ENCODE data around the gene RPL27A. TPM values are rescaled to one million over a fixed set of nuclear protein-coding genes. Genes with fewer than 3 reads are reported as not detected.

The RPL27A gene
- total and polyA plus RNA-seq, 2 donors (not counting 1 experiment from before 2014, with no cell fraction given): 1,035 to 1,114 TPM

DNA sequence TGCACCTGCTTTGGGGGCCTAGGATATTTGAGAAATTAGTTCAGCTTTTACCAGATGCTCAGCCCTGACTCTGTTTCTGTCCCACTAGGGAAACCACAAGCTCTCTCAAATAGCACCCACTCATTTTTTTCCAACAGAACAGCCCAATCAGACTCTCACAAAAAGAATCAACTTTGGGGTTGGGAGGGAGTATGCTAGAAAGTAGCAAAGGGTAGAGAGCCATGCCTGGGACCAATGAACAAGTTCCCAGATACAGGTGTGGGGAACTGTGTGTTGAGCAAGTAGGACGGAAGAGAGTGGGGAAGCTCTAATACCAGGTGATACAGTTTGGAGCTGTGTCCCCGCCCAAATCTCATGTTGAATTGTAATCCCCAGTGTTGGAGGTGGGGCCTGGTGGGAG, 41.3 kb upstream of the RPL27A start:
- no peaks in the 10 kb centered on the region for H3K4me1 ChIP-seq (ENCODE audit: control insufficient read depth, extremely low read depth, insufficient read depth, low read length)
- H2AFZ ChIP-seq (ENCODE audit: low read length): no peak overlapping the region
- H3K79me2 ChIP-seq (ENCODE audit: control insufficient read depth, insufficient read depth, low read length): no peaks in the 10 kb centered on the region
- H3K27me3 ChIP-seq (ENCODE audit: control insufficient read depth, insufficient read depth, low read length): no peaks in the 10 kb centered on the region
- DNase-seq (ENCODE audit: low read depth in 2 of 2): no peak
- H4K20me1 ChIP-seq (ENCODE audit: control insufficient read depth, extremely low read depth, insufficient read depth, low read length): no peaks in the 10 kb centered on the region
- H3K9ac ChIP-seq (ENCODE audit: insufficient read depth, low read length): no peak overlapping the region
- H3K4me2 ChIP-seq (ENCODE audit: extremely low read depth, insufficient read depth, low read length): no peak overlapping the region
- H3K36me3 ChIP-seq (ENCODE audit: control insufficient read depth, insufficient read depth, low read length): peaks cover 1% of the 10 kb centered on the region
- H3K27ac ChIP-seq (ENCODE audit: insufficient read depth, low read length): no peak overlapping the region
- TF ChIP-seq EZH2 (IDR thresholded peaks at IDR 0.05; ENCODE audit: low read length, missing control alignments): no peak
- TF ChIP-seq, protein P1, sequence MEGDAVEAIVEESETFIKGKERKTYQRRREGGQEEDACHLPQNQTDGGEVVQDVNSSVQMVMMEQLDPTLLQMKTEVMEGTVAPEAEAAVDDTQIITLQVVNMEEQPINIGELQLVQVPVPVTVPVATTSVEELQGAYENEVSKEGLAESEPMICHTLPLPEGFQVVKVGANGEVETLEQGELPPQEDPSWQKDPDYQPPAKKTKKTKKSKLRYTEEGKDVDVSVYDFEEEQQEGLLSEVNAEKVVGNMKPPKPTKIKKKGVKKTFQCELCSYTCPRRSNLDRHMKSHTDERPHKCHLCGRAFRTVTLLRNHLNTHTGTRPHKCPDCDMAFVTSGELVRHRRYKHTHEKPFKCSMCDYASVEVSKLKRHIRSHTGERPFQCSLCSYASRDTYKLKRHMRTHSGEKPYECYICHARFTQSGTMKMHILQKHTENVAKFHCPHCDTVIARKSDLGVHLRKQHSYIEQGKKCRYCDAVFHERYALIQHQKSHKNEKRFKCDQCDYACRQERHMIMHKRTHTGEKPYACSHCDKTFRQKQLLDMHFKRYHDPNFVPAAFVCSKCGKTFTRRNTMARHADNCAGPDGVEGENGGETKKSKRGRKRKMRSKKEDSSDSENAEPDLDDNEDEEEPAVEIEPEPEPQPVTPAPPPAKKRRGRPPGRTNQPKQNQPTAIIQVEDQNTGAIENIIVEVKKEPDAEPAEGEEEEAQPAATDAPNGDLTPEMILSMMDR (conservative IDR thresholded peaks at IDR 0.05 in 1 of 2, IDR thresholded peaks at IDR 0.05 in 1 of 2; ENCODE audit: low read depth in 1 of 2, low read length in 2 of 2): no peak
- H3K9me3 ChIP-seq (ENCODE audit: control insufficient read depth, insufficient read depth, low read depth, low read length): no peaks in the 10 kb centered on the region
- H3K4me3 ChIP-seq (replicated peaks in 1 of 4; ENCODE audit: control extremely low read depth in 1 of 4, insufficient read depth in 1 of 4, low read depth in 3 of 4, low read length in 4 of 4): no peak overlapping the region

DNA sequence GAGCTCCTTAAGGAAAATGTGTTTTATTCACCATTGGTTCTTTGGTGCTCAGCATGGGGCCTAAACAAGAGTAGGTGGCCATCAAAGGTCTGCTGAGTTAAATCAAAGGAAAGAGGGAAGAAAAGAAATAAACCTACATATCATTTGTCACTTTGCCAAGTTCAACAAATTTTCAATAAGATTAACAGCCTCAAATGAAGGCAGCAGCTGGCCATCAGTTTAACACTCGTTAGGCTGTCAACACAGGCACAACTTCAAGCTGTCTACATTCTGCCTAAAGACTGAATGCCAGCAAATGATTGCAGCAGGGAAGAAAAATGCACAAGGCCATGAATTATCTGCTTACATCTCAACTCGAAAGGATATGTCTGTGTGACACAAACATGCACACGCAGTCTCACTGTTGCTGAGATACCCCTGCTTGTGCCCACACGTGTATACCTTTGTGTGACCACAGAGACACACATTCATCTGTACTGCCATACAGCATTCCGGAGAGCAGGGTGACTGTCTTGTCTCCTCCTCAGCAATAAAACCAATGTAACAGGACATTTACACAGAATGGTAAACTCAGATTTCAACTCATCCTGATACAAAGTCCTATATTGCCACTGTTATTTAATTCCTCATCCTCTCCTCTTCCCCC, 40.3 kb upstream of the RPL27A start:
- peak in 1 of 2 donors; percentile 18 for DNase-seq (ENCODE audit: low read depth in 2 of 2)
- Histone ChIP-seq H2AFZ (ENCODE audit: low read length) (no peak overlapping the region), H3K4me1 (ENCODE audit: control insufficient read depth, extremely low read depth, insufficient read depth, low read length) (no peaks in the 10 kb centered on the region), H3K4me3 (replicated peaks in 1 of 4; ENCODE audit: control extremely low read depth in 1 of 4, insufficient read depth in 1 of 4, low read depth in 3 of 4, low read length in 4 of 4) (no peak overlapping the region), H3K9ac (ENCODE audit: insufficient read depth, low read length) (no peak overlapping the region), H3K27ac (ENCODE audit: insufficient read depth, low read length) (no peak overlapping the region), H3K36me3 (ENCODE audit: control insufficient read depth, insufficient read depth, low read length) (peaks cover 1% of the 10 kb centered on the region), H4K20me1 (ENCODE audit: control insufficient read depth, extremely low read depth, insufficient read depth, low read length) (no peaks in the 10 kb centered on the region), H3K9me3 (ENCODE audit: control insufficient read depth, insufficient read depth, low read depth, low read length) (no peaks in the 10 kb centered on the region), H3K79me2 (ENCODE audit: control insufficient read depth, insufficient read depth, low read length) (no peaks in the 10 kb centered on the region), H3K27me3 (ENCODE audit: control insufficient read depth, insufficient read depth, low read length) (no peaks in the 10 kb centered on the region), H3K4me2 (ENCODE audit: extremely low read depth, insufficient read depth, low read length) (no peak overlapping the region)
- TF ChIP-seq, protein P1 (conservative IDR thresholded peaks at IDR 0.05 in 1 of 2, IDR thresholded peaks at IDR 0.05 in 1 of 2; ENCODE audit: low read depth in 1 of 2, low read length in 2 of 2): no peak
- TF ChIP-seq EZH2 (IDR thresholded peaks at IDR 0.05; ENCODE audit: low read length, missing control alignments): no peak

DNA sequence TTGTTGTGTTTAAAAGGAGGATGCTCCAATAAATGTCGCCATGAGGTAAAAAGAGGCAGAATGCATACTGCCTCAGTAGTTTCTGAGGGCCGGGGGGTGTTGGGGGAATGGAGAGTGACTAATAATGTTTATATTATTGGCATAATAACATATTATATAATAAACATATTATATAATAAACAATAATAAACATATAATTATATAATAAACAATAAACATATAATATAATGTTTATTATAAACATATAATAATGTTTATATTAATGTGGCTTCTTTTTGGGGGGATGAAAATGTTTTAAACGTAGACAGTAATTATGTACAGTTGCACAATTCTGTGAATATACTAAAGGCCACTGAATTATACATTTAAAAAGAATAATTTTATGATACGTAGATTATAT, 35.7 kb upstream of the RPL27A start:
- H3K4me1 ChIP-seq (ENCODE audit: control insufficient read depth, extremely low read depth, insufficient read depth, low read length): peaks cover 12% of the 10 kb centered on the region
- no peak overlapping the region for H3K4me3 ChIP-seq (replicated peaks in 1 of 4; ENCODE audit: control extremely low read depth in 1 of 4, insufficient read depth in 1 of 4, low read depth in 3 of 4, low read length in 4 of 4)
- no peak overlapping the region for H3K9ac ChIP-seq (ENCODE audit: insufficient read depth, low read length)
- no peak overlapping the region for H2AFZ ChIP-seq (ENCODE audit: low read length)
- TF ChIP-seq, protein P1 (conservative IDR thresholded peaks at IDR 0.05 in 1 of 2, IDR thresholded peaks at IDR 0.05 in 1 of 2; ENCODE audit: low read depth in 1 of 2, low read length in 2 of 2): no peak
- TF ChIP-seq EZH2 (IDR thresholded peaks at IDR 0.05; ENCODE audit: low read length, missing control alignments): no peak
- H3K27me3 ChIP-seq (ENCODE audit: control insufficient read depth, insufficient read depth, low read length): no peaks in the 10 kb centered on the region
- H3K4me2 ChIP-seq (ENCODE audit: extremely low read depth, insufficient read depth, low read length): no peak overlapping the region
- no peaks in the 10 kb centered on the region for H3K9me3 ChIP-seq (ENCODE audit: control insufficient read depth, insufficient read depth, low read depth, low read length)
- no peak overlapping the region for H3K27ac ChIP-seq (ENCODE audit: insufficient read depth, low read length)
- no peaks in the 10 kb centered on the region for H3K79me2 ChIP-seq (ENCODE audit: control insufficient read depth, insufficient read depth, low read length)
- H3K36me3 ChIP-seq (ENCODE audit: control insufficient read depth, insufficient read depth, low read length): peaks cover 1% of the 10 kb centered on the region
- no peaks in the 10 kb centered on the region for H4K20me1 ChIP-seq (ENCODE audit: control insufficient read depth, extremely low read depth, insufficient read depth, low read length)
- DNase-seq (ENCODE audit: low read depth in 2 of 2): no peak

Measured in fibroblast of lung (primary cell).